Measurements from ENCODE around the gene AHCTF1. TPM values are rescaled to one million over a fixed set of nuclear protein-coding genes. Genes with fewer than 3 reads are reported as not detected.

Gene AHCTF1
- total and polyA plus RNA-seq, 9 of the 15 experiments (the other 6 are each of a cell fraction or from before 2014, with no cell fraction given) = 9.4 to 102 (median 47.6) TPM

GRCh38 chr1:246978281-246978680, 46.5 kb upstream of the AHCTF1 start:
- peaks cover 27% of the 10 kb centered on the region for H3K9me3 ChIP-seq (replicated peaks; ENCODE audit: control insufficient read depth, insufficient read depth, low read depth, low read length)
- DNase-seq (ENCODE audit: extremely low read depth in 1 of 4, low spot score in 3 of 4) (no peak), FAIRE-seq (peak; percentile 11), ATAC-seq (no peak)
- no peak overlapping the region for H3K4me3 ChIP-seq
- WGBS (ENCODE audit: insufficient coverage, low coverage, missing lambda C conversion rate) = 65% methylated on average over 2 of the region's 2 CpGs
- POLR2A ChIA-PET = no interaction called here
- TF ChIP-seq CEBPG (CRISPR knock-in tag; IDR thresholded peaks at IDR 0.05) = no peak
- TF ChIP-seq CEBPG (tag; conservative IDR thresholded peaks at IDR 0.05 in 1 of 2, IDR thresholded peaks at IDR 0.05 in 1 of 2) = peak; percentile 42 to 81; a peak in 3 of 4 replicates
- TF ChIP-seq BRD4 (IDR thresholded peaks at IDR 0.05) = no peak
- no peak for TF ChIP-seq MAZ (CRISPR knock-in tag; conservative IDR thresholded peaks at IDR 0.05 in 1 of 2, IDR thresholded peaks at IDR 0.05 in 1 of 2)
- peak; percentile 73 for TF ChIP-seq ATF3 (IDR thresholded peaks at IDR 0.05)
- no peak for TF ChIP-seq ATF3 (CRISPR knock-in tag; conservative IDR thresholded peaks at IDR 0.05)
- TF ChIP-seq CEBPB (tag; IDR thresholded peaks at IDR 0.05) = 0 out of 2 replicates have a peak, but pooled peaks have one; percentile 33
- H3K4me1 ChIP-seq (replicated peaks in 1 of 2; ENCODE audit: control insufficient read depth in 2 of 2, insufficient read depth in 2 of 2, low read length in 2 of 2) = no peaks in the 10 kb centered on the region
- no peak overlapping the region for H3K27ac ChIP-seq (ENCODE audit: extremely low read depth, low read depth, low read length)
- no peaks in the 10 kb centered on the region for H4K20me1 ChIP-seq (replicated peaks; ENCODE audit: control insufficient read depth, insufficient read depth, low read length)
- H3K9ac ChIP-seq (ENCODE audit: insufficient read depth in 1 of 2, low read depth in 2 of 2, low read length in 2 of 2) = no peak overlapping the region
- H3K27me3 ChIP-seq (ENCODE audit: control insufficient read depth in 2 of 2, insufficient read depth in 2 of 2, low read length in 2 of 2) = no peaks in the 10 kb centered on the region
- H3K9me1 ChIP-seq (ENCODE audit: control insufficient read depth, insufficient read depth, low read length) = no peaks in the 10 kb centered on the region
- in situ Hi-C loops (cut with MboI) = no loop called here
- CTCF ChIA-PET (ENCODE audit: low intra/inter-chr PET ratio) = no interaction called here
- BruUV-seq (replicated peaks) = no TSS peak
- no peak overlapping the region for H2AFZ ChIP-seq (ENCODE audit: low read depth, low read length)
- peaks cover 13% of the 10 kb centered on the region for H3K36me3 ChIP-seq (ENCODE audit: control insufficient read depth, insufficient read depth, low read length)
- no peaks in the 10 kb centered on the region for H3K79me2 ChIP-seq (ENCODE audit: control insufficient read depth, insufficient read depth, low read length)
- intact Hi-C loops (cut with micrococcal nuclease) = no loop called here
- H3K4me2 ChIP-seq (ENCODE audit: insufficient read depth, low read length) = no peak overlapping the region

Data from K562 (cell line).